Muscle layer of colon (tissue), 2 donors: Measurements from ENCODE around the gene SLC30A4.

Experiments
- H3K27ac ChIP-seq: one replicate; pipeline ENCODE4 v1.7.0; 2013; ENCODE audit warnings: low read depth, mild to moderate bottlenecking, low read length, moderate library complexity
- H3K27me3 ChIP-seq, 2 donors: one replicate each; pipeline ENCODE4 v1.7.0; 2013; ENCODE audit warnings: low read length in 2 of 2, mild to moderate bottlenecking in 2 of 2; ENCODE audit not compliant: insufficient read depth in 2 of 2, control insufficient read depth in 1 of 2
- H3K36me3 ChIP-seq: one replicate; pipeline ENCODE4 v1.7.0; 2013; ENCODE audit warnings: mild to moderate bottlenecking, low read length; ENCODE audit not compliant: insufficient read depth
- H3K4me1 ChIP-seq: one replicate; pipeline ENCODE4 v1.7.0; 2013; ENCODE audit warnings: mild to moderate bottlenecking, low read length; ENCODE audit not compliant: insufficient read depth
- H3K4me3 ChIP-seq, 2 donors: one replicate each; pipeline ENCODE4 v1.7.0; 2013; ENCODE audit warnings: low read length in 2 of 2, low read depth in 1 of 2, mild to moderate bottlenecking in 1 of 2, moderate library complexity in 1 of 2
- H3K9ac ChIP-seq: one replicate; pipeline ENCODE4 v1.7.0; 2013; ENCODE audit warnings: low read length
- H3K9me3 ChIP-seq: one replicate; pipeline ENCODE4 v1.7.0; 2013; ENCODE audit warnings: mild to moderate bottlenecking, low read length
- donor health status: abdominal sarcoma.
- donor health status: Adenocarcinoma of cecum.

The SLC30A4 gene

GRCh38 chr15:45469027-45469426 is 53.5 kb downstream of the SLC30A4 start:
- Histone ChIP-seq H3K4me3 (no peak overlapping the region), H3K4me1 (no peaks in the 10 kb centered on the region), H3K36me3 (no peaks in the 10 kb centered on the region), H3K27me3 (peaks cover 0 to 6% of the 10 kb centered on the region in 2 donors), H3K27ac (no peak overlapping the region), H3K9ac (no peak overlapping the region), H3K9me3 (no peaks in the 10 kb centered on the region)

DNA sequence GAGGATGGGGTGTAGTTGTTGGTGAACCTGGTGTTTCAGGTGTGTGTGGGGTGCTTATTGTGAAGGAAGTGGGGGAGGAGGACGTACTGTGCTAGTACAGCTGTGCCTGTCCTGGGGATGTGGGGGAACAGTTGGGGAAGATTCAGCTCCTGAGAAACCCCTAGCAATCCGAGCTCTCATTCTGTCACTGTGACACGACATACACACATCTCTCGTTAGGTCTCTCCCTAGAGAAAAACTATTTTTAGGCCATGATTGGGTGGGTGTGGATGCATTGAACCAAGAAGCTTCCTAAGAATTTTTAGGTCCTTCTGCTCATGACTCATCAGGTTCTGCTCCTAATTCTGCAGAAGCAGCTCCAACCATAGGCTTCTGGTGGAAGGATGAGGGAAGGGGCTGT is 54.3 kb downstream of the SLC30A4 start:
- Histone ChIP-seq H3K36me3 (no peaks in the 10 kb centered on the region), H3K9ac (no peak overlapping the region), H3K27me3 (peaks cover 0 to 6% of the 10 kb centered on the region in 2 donors), H3K27ac (no peak overlapping the region), H3K4me3 (no peak overlapping the region), H3K4me1 (no peaks in the 10 kb centered on the region), H3K9me3 (no peaks in the 10 kb centered on the region)

GRCh38 chr15:45458746-45459403 is 63.7 kb downstream of the SLC30A4 start:
- Histone ChIP-seq H3K27ac (no peak overlapping the region), H3K9ac (no peak overlapping the region), H3K4me3 (peak overlapping the region; percentile 56 to 67)

DNA sequence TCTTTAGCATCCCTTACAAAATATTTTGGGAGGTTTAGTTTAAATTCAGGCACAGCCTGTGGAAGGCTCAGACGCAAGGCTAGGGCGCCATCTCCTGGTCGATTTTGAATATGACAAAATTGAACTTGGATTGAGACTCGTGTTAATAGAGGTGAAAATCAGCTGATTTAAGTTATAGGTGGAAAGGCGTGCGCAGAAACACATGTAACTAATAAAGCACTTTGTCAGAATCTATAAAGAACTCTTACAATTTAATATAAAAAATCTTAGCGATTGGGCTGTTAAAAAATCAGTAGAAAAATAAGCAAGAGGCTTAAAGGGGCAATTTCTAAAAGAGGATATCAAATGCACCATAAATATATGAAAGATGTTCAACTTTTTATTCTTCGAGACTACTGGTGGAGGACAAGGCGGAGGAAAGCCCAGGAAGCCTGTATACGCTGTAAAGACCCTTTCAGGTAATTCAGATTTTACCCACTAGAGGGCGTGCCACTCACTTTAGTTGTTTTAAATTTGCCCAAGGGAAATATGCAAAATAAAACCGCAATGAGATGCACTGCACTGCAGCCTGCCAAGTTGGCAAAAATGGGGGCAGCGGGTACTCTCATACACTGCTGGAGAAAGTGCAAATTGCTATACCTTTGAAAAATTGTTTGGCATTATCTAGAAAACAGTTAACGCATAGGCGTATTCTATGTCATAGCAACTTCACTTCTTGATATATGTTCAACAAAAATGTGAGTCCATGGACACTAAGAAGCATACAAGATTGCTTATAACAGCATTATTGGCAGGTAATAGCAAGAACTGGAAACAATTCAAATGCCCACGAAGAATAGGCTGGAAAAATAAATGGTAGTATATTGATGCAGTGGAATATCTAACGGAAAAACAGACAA is 64.7 kb downstream of the SLC30A4 start:
- Histone ChIP-seq H3K4me1 (peaks cover 13% of the 10 kb centered on the region), H3K4me3 (peak overlapping the region; percentile 56 to 67), H3K27me3 (no peaks in the 10 kb centered on the region), H3K9me3 (no peaks in the 10 kb centered on the region), H3K27ac (peak overlapping the region; percentile 80), H3K36me3 (no peaks in the 10 kb centered on the region), H3K9ac (no peak overlapping the region)

More at GRCh38 chr15:45458746-45459403, 63.7 kb downstream of the SLC30A4 start:
- H3K36me3 ChIP-seq = no peaks in the 10 kb centered on the region
- no peaks in the 10 kb centered on the region for H3K27me3 ChIP-seq
- no peaks in the 10 kb centered on the region for H3K9me3 ChIP-seq
- peaks cover 13% of the 10 kb centered on the region for H3K4me1 ChIP-seq

- H3K9ac ChIP-seq = no peak overlapping the region
- no peak overlapping the region for H3K4me3 ChIP-seq
- no peaks in the 10 kb centered on the region for H3K36me3 ChIP-seq
- no peaks in the 10 kb centered on the region for H3K9me3 ChIP-seq
- H3K4me1 ChIP-seq = peaks cover 13% of the 10 kb centered on the region
- no peaks in the 10 kb centered on the region for H3K27me3 ChIP-seq
- peak overlapping the region; percentile 80 for H3K27ac ChIP-seq
These were observed 65.3 kb downstream of the SLC30A4 start for GRCh38 chr15:45457220-45457619.

DNA sequence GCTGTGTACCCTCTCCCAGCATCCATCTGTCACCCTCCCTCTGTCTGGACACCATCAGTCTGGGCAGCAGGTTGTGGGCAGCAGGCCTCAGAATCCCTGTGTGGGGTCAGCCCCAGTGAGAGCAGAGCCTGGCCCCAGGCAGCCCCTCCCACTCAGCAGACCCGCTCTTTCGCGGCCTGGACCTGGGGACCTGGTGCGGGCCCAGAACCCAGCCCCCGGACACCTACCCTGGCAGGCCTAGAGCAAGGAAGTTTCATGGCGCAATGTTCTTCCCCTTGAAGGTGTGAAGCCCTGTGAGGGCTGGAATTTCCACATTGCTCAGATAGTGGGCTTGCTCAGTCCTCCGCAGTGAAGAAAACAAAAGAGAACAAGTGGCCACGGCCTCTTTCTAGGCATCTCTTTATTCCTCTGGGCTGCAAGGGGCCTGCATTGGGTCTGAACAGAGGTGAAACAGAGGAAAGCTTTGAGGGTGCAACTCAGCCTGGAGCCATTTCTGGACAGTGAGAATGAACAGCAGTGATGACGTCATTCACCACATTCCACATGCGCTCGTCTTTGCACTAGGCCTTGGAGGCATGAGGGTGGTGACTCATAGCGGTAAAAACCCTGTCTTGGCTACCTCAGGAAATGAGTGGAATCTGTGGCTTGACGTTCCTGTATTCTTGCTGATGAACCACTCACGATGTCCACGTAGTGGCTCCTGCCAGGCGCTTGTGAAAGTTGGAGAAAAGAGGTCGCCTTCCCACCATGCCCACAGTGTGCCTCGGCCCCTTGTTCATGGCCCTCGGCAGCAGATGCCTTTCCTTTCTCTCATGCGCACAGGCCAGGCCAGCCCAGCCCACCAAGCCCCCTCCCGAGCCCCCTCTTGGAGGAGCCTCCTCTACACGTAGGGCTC is 66.1 kb downstream of the SLC30A4 start:
- Histone ChIP-seq H3K9ac (no peak overlapping the region), H3K27me3 (no peaks in the 10 kb centered on the region), H3K9me3 (no peaks in the 10 kb centered on the region), H3K4me3 (no peak overlapping the region), H3K27ac (peak overlapping the region; percentile 22), H3K36me3 (no peaks in the 10 kb centered on the region), H3K4me1 (peaks cover 13% of the 10 kb centered on the region)

- no peak overlapping the region for H3K27ac ChIP-seq
- H3K36me3 ChIP-seq = no peaks in the 10 kb centered on the region
- no peaks in the 10 kb centered on the region for H3K27me3 ChIP-seq
- H3K4me3 ChIP-seq = no peak overlapping the region
- H3K4me1 ChIP-seq = peaks cover 13% of the 10 kb centered on the region
- H3K9ac ChIP-seq = no peak overlapping the region
- no peaks in the 10 kb centered on the region for H3K9me3 ChIP-seq
These were observed 67.7 kb downstream of the SLC30A4 start for GRCh38 chr15:45454814-45455213.

DNA sequence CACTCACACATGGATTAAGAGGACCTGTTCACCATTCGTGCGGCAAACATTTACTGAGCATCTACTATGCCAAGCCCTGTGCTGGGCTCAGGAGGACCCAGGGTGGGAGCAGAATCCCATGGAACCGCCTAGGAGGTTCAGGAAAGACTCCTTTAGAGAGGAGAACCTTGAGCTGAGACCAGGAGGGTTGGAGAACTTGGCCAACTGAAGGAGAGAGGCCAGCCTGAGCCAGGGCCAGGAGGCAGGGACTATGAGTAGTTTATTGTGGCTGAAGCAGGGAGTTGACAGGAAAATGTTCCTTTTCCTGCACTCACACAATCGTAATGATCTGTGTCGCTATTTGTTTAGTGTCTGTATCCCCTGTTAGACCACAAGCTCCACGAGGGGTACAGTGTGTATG is 71.3 kb downstream of the SLC30A4 start:
- Histone ChIP-seq H3K4me3 (no peak overlapping the region), H3K27ac (no peak overlapping the region), H3K9ac (no peak overlapping the region), H3K36me3 (no peaks in the 10 kb centered on the region), H3K27me3 (no peaks in the 10 kb centered on the region), H3K4me1 (peaks cover 2% of the 10 kb centered on the region), H3K9me3 (no peaks in the 10 kb centered on the region)

DNA sequence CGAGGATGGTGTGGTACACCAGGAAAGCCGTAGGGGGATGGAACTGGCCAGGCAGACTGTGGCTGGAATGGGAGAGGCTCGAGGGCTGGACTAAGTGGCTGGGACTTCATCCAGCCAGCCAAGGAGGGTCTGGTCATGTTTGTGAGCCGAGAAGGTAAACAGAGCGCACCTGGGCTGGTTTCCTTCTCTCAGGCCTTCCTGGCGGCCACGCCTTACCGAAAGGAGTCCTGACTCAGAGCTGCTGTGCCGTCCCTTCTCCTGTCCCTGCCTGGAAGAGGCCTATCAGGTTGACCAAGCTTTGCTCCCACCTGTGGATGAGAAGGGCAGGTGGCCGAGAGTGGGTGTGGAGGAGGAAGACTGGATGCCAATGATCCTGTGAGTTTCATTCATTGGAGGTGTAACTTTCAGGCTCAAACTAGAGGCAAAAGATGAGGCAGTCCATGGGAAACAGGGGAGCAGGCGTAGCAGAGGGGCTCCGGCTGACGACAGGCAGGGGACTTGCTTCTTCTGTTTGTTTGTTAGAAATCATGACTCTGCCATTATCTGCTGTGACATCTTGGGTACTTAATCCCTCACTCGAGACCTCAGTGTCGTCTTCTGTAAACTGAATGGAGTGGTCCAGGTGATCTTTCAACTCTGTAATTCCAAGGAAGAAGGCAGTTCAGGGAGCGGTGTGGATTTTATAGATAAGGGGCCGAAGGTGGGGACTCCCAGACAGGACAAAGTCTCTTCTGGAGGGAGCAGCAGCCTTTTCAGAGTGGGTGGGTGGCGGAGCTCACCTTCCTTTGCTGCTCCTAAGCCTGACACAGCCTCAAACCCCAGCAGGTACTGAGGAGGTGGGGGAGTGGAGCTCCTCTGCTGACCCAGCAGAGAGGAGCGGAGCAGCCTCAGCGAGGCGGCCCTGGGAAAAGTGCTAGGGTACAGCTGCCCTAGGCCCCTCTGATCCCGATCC is 72.4 kb downstream of the SLC30A4 start:
- Histone ChIP-seq H3K4me1 (no peaks in the 10 kb centered on the region), H3K27ac (no peak overlapping the region), H3K4me3 (no peak overlapping the region), H3K9me3 (no peaks in the 10 kb centered on the region), H3K9ac (no peak overlapping the region), H3K36me3 (no peaks in the 10 kb centered on the region), H3K27me3 (no peaks in the 10 kb centered on the region)

GRCh38 chr15:45449395-45449794 is 73.2 kb downstream of the SLC30A4 start:
- no peaks in the 10 kb centered on the region for H3K4me1 ChIP-seq
- no peak overlapping the region for H3K9ac ChIP-seq
- no peaks in the 10 kb centered on the region for H3K36me3 ChIP-seq
- no peaks in the 10 kb centered on the region for H3K27me3 ChIP-seq
- no peak overlapping the region for H3K27ac ChIP-seq
- no peak overlapping the region for H3K4me3 ChIP-seq
- H3K9me3 ChIP-seq = no peaks in the 10 kb centered on the region
